ENCODE results near the gene MAGEA3.
"Not testable (repeated sequence)": the region's sequence is repeated elsewhere in the genome, so short reads cannot be mapped to it uniquely, and the experiment has no call there.

MAGEA3 gene

GRCh38 chrX:152697952-152698931 is at the start of gene MAGEA3:
Gene MAGEA3, plus strand, starts transcription at chrX:152698794. Its CDS starts 2,039 bp downstream, at chrX:152700833.
- H3K9ac ChIP-seq (ENCODE audit: low read length); H3K4me3 ChIP-seq (ENCODE audit: low read depth, low read length); H3K36me3 ChIP-seq (ENCODE audit: control insufficient read depth, insufficient read depth, low read length); H3K27ac ChIP-seq (ENCODE audit: low read depth, low read length); H3K4me1 ChIP-seq (ENCODE audit: control insufficient read depth, insufficient read depth, low read length); H3K27me3 ChIP-seq (ENCODE audit: control insufficient read depth, insufficient read depth, low read length); H3K9me3 ChIP-seq (ENCODE audit: control insufficient read depth, insufficient read depth, low read depth, low read length): not testable (repeated sequence)

GRCh38 chrX:152652060-152652459 is 46.5 kb upstream of the MAGEA3 start:
- Histone ChIP-seq H3K27me3 (ENCODE audit: control insufficient read depth, insufficient read depth, low read length) (no peaks in the 10 kb centered on the region), H3K4me1 (ENCODE audit: control insufficient read depth, insufficient read depth, low read length) (no peaks in the 10 kb centered on the region), H3K4me3 (ENCODE audit: low read depth, low read length) (no peak overlapping the region), H3K9me3 (ENCODE audit: control insufficient read depth, insufficient read depth, low read depth, low read length) (peaks cover 17% of the 10 kb centered on the region; the same call in 1 of the 2 replicates), H3K36me3 (ENCODE audit: control insufficient read depth, insufficient read depth, low read length) (peaks cover 36% of the 10 kb centered on the region), H3K27ac (ENCODE audit: low read depth, low read length) (no peak overlapping the region), H3K9ac (ENCODE audit: low read length) (no peak overlapping the region)

GRCh38 chrX:152652467-152652866 is 46.1 kb upstream of the MAGEA3 start:
- H3K9me3 ChIP-seq (ENCODE audit: control insufficient read depth, insufficient read depth, low read depth, low read length), result peaks cover 15% of the 10 kb centered on the region; the same call in 1 of the 2 replicates
- no peak overlapping the region for H3K4me3 ChIP-seq (ENCODE audit: low read depth, low read length)

GRCh38 chrX:152656087-152656486 is 42.5 kb upstream of the MAGEA3 start:
- Histone ChIP-seq H3K9ac (ENCODE audit: low read length) (no peak overlapping the region), H3K4me3 (ENCODE audit: low read depth, low read length) (no peak overlapping the region), H3K27ac (ENCODE audit: low read depth, low read length) (no peak overlapping the region), H3K27me3 (ENCODE audit: control insufficient read depth, insufficient read depth, low read length) (no peaks in the 10 kb centered on the region), H3K4me1 (ENCODE audit: control insufficient read depth, insufficient read depth, low read length) (no peaks in the 10 kb centered on the region), H3K36me3 (ENCODE audit: control insufficient read depth, insufficient read depth, low read length) (peaks cover 16% of the 10 kb centered on the region), H3K9me3 (ENCODE audit: control insufficient read depth, insufficient read depth, low read depth, low read length) (peaks cover 9% of the 10 kb centered on the region; the same call in 1 of the 2 replicates)

More at GRCh38 chrX:152652467-152652866, 46.1 kb upstream of the MAGEA3 start:
- H3K27ac ChIP-seq (ENCODE audit: low read depth, low read length), result no peak overlapping the region
- peaks cover 33% of the 10 kb centered on the region for H3K36me3 ChIP-seq (ENCODE audit: control insufficient read depth, insufficient read depth, low read length)
- H3K9ac ChIP-seq (ENCODE audit: low read length), result no peak overlapping the region
- no peaks in the 10 kb centered on the region for H3K27me3 ChIP-seq (ENCODE audit: control insufficient read depth, insufficient read depth, low read length)
- no peaks in the 10 kb centered on the region for H3K4me1 ChIP-seq (ENCODE audit: control insufficient read depth, insufficient read depth, low read length)

- Histone ChIP-seq H3K9me3 (ENCODE audit: control insufficient read depth, insufficient read depth, low read depth, low read length) (peaks cover 9% of the 10 kb centered on the region; the same call in 1 of the 2 replicates), H3K27ac (ENCODE audit: low read depth, low read length) (no peak overlapping the region), H3K9ac (ENCODE audit: low read length) (no peak overlapping the region), H3K4me3 (ENCODE audit: low read depth, low read length) (no peak overlapping the region), H3K4me1 (ENCODE audit: control insufficient read depth, insufficient read depth, low read length) (no peaks in the 10 kb centered on the region), H3K27me3 (ENCODE audit: control insufficient read depth, insufficient read depth, low read length) (no peaks in the 10 kb centered on the region), H3K36me3 (ENCODE audit: control insufficient read depth, insufficient read depth, low read length) (peaks cover 8% of the 10 kb centered on the region)
Observed at GRCh38 chrX:152656890-152657289, 41.7 kb upstream of the MAGEA3 start.

GRCh38 chrX:152658302-152658701 is 40.3 kb upstream of the MAGEA3 start:
- H3K9me3 ChIP-seq (ENCODE audit: control insufficient read depth, insufficient read depth, low read depth, low read length), result peaks cover 3% of the 10 kb centered on the region; the same call in 1 of the 2 replicates
- H3K27ac ChIP-seq (ENCODE audit: low read depth, low read length), result no peak overlapping the region
- no peak overlapping the region for H3K4me3 ChIP-seq (ENCODE audit: low read depth, low read length)
- H3K27me3 ChIP-seq (ENCODE audit: control insufficient read depth, insufficient read depth, low read length), result no peaks in the 10 kb centered on the region
- no peaks in the 10 kb centered on the region for H3K36me3 ChIP-seq (ENCODE audit: control insufficient read depth, insufficient read depth, low read length)
- no peak overlapping the region for H3K9ac ChIP-seq (ENCODE audit: low read length)
- no peaks in the 10 kb centered on the region for H3K4me1 ChIP-seq (ENCODE audit: control insufficient read depth, insufficient read depth, low read length)

- H3K9me3 ChIP-seq (ENCODE audit: control insufficient read depth, insufficient read depth, low read depth, low read length), result peaks cover 11% of the 10 kb centered on the region
- no peaks in the 10 kb centered on the region for H3K36me3 ChIP-seq (ENCODE audit: control insufficient read depth, insufficient read depth, low read length)
- H3K27me3 ChIP-seq (ENCODE audit: control insufficient read depth, insufficient read depth, low read length), result peaks cover 2% of the 10 kb centered on the region; the same call in 1 of the 2 replicates
- no peak overlapping the region for H3K9ac ChIP-seq (ENCODE audit: low read length)
- H3K4me1 ChIP-seq (ENCODE audit: control insufficient read depth, insufficient read depth, low read length), result no peaks in the 10 kb centered on the region
- no peak overlapping the region for H3K27ac ChIP-seq (ENCODE audit: low read depth, low read length)
- no peak overlapping the region for H3K4me3 ChIP-seq (ENCODE audit: low read depth, low read length)
Observed at GRCh38 chrX:152663086-152663485, 35.5 kb upstream of the MAGEA3 start.

GRCh38 chrX:152674135-152674534 is 24.5 kb upstream of the MAGEA3 start:
- no peak overlapping the region for H3K27ac ChIP-seq (ENCODE audit: low read depth, low read length)
- H3K4me1 ChIP-seq (ENCODE audit: control insufficient read depth, insufficient read depth, low read length), result no peaks in the 10 kb centered on the region
- no peaks in the 10 kb centered on the region for H3K36me3 ChIP-seq (ENCODE audit: control insufficient read depth, insufficient read depth, low read length)
- H3K4me3 ChIP-seq (ENCODE audit: low read depth, low read length), result no peak overlapping the region
- H3K27me3 ChIP-seq (ENCODE audit: control insufficient read depth, insufficient read depth, low read length), result peaks cover 3% of the 10 kb centered on the region; the same call in 1 of the 2 replicates
- no peak overlapping the region for H3K9ac ChIP-seq (ENCODE audit: low read length)
- H3K9me3 ChIP-seq (ENCODE audit: control insufficient read depth, insufficient read depth, low read depth, low read length), result no peaks in the 10 kb centered on the region; the same call in 1 of the 2 replicates

- H3K9me3 ChIP-seq (ENCODE audit: control insufficient read depth, insufficient read depth, low read depth, low read length); H3K27ac ChIP-seq (ENCODE audit: low read depth, low read length); H3K36me3 ChIP-seq (ENCODE audit: control insufficient read depth, insufficient read depth, low read length); H3K4me3 ChIP-seq (ENCODE audit: low read depth, low read length); H3K27me3 ChIP-seq (ENCODE audit: control insufficient read depth, insufficient read depth, low read length); H3K4me1 ChIP-seq (ENCODE audit: control insufficient read depth, insufficient read depth, low read length); H3K9ac ChIP-seq (ENCODE audit: low read length): not testable (repeated sequence)
Observed at GRCh38 chrX:152674652-152675051, 23.9 kb upstream of the MAGEA3 start.

- not testable (repeated sequence) for H3K36me3 ChIP-seq (ENCODE audit: control insufficient read depth, insufficient read depth, low read length); H3K4me3 ChIP-seq (ENCODE audit: low read depth, low read length); H3K9ac ChIP-seq (ENCODE audit: low read length); H3K27ac ChIP-seq (ENCODE audit: low read depth, low read length); H3K27me3 ChIP-seq (ENCODE audit: control insufficient read depth, insufficient read depth, low read length); H3K4me1 ChIP-seq (ENCODE audit: control insufficient read depth, insufficient read depth, low read length); H3K9me3 ChIP-seq (ENCODE audit: control insufficient read depth, insufficient read depth, low read depth, low read length)
Observed at GRCh38 chrX:152681012-152681411, 17.6 kb upstream of the MAGEA3 start.

GRCh38 chrX:152700390-152700789 is 1.8 kb downstream of the MAGEA3 start:
- H3K27ac ChIP-seq (ENCODE audit: low read depth, low read length); H3K9ac ChIP-seq (ENCODE audit: low read length); H3K4me1 ChIP-seq (ENCODE audit: control insufficient read depth, insufficient read depth, low read length); H3K9me3 ChIP-seq (ENCODE audit: control insufficient read depth, insufficient read depth, low read depth, low read length); H3K27me3 ChIP-seq (ENCODE audit: control insufficient read depth, insufficient read depth, low read length); H3K36me3 ChIP-seq (ENCODE audit: control insufficient read depth, insufficient read depth, low read length); H3K4me3 ChIP-seq (ENCODE audit: low read depth, low read length): not testable (repeated sequence)
